HFF-Myc (cell line): Measurements from ENCODE around the gene NBPF3.

Experiments
- DNase-seq: peaks from one replicate; pipeline ENCODE4 v3.0.0-alpha.2; 2011; ENCODE audit warnings: low read depth; ENCODE audit errors: extremely low read depth
- H3K4me3 ChIP-seq: replicated peaks from 2 replicates; pipeline ENCODE4 v1.5.1; 2011; ENCODE audit warnings: low read depth, mild to moderate bottlenecking, control low read depth, low read length
- TF ChIP-seq, protein P1 (sequence below): IDR thresholded peaks from 2 replicates; pipeline ENCODE4 v1.5.1; 2012; ENCODE audit warnings: mild to moderate bottlenecking, low read depth, low read length, control low read depth; ENCODE audit errors: missing control alignments

NBPF3 gene

DNA sequence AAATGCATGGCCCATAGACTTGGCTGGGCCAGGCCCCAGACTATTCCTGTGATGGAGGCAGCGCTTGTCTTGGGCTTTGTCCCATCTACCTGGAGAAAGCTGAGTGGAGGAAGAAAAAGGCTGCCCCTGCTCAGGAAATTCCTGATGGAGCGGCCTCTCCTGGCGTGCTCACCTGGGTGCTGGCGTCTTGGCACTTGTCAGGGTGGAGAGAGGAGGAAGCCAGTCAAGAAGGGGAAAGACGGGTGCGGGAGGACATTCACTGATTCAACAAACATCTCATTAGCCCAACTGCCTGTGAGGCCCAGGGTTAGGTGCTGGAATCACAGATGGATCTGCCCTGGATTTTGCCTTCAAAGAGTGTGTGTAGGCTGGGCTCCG, 85.4 kb downstream of the NBPF3 start:
- no peak overlapping the region for H3K4me3 ChIP-seq
- DNase-seq = no peak
- TF ChIP-seq, protein P1, sequence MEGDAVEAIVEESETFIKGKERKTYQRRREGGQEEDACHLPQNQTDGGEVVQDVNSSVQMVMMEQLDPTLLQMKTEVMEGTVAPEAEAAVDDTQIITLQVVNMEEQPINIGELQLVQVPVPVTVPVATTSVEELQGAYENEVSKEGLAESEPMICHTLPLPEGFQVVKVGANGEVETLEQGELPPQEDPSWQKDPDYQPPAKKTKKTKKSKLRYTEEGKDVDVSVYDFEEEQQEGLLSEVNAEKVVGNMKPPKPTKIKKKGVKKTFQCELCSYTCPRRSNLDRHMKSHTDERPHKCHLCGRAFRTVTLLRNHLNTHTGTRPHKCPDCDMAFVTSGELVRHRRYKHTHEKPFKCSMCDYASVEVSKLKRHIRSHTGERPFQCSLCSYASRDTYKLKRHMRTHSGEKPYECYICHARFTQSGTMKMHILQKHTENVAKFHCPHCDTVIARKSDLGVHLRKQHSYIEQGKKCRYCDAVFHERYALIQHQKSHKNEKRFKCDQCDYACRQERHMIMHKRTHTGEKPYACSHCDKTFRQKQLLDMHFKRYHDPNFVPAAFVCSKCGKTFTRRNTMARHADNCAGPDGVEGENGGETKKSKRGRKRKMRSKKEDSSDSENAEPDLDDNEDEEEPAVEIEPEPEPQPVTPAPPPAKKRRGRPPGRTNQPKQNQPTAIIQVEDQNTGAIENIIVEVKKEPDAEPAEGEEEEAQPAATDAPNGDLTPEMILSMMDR = no peak

DNA sequence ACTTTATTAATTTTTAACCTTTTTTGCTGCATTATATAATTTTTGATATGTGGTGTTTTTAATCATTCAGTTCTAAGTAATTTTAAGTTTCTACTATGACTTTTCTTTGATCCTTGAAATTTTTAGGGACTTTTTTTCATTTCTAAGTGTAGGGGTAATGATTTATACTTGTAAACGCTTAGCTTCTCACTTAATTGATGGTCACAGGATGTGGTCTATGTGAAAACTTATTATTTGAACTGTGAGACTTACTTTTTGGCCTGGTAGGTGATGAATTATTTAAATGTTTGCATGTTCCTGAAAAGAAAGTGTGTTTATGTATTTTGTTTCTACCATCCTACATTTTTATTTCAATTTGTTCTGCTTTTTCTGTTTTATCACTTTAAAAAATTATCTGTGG, 86.5 kb downstream of the NBPF3 start:
- TF ChIP-seq, protein P1 = no peak
- DNase-seq = no peak
- H3K4me3 ChIP-seq = no peak overlapping the region

DNA sequence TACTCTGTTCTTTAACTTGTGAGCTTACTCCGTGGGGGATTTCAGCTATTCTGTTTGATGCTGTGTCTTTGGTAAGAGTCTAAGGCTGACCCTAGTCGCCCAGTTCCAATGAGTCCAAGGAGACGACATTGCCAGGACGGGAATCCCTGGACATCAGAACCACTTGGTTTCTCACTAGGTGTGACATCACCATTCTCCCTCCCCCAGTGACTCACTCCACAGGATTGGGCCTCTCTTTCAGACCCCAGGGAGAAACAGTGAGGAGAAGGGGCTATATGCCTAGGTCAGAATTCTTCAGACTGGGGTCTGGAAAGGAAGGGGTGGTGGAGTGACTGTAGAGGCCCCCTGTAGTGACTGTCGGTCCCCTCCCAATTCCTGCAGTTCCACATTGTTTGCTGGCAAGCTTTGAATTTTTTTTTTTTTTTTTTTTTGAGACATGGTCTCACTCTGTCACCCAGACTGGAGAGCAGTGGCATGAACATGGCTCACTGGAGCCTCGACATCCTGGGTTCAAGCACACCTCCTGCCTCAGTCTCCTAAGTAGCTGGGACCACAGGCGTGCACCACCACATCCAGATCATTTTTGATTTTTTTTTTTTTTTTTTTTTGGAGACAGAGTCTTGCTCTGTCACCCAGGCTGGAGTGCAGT, 90.6 kb downstream of the NBPF3 start:
- no peak overlapping the region for H3K4me3 ChIP-seq
- DNase-seq = no peak
- TF ChIP-seq, protein P1 = no peak

DNA sequence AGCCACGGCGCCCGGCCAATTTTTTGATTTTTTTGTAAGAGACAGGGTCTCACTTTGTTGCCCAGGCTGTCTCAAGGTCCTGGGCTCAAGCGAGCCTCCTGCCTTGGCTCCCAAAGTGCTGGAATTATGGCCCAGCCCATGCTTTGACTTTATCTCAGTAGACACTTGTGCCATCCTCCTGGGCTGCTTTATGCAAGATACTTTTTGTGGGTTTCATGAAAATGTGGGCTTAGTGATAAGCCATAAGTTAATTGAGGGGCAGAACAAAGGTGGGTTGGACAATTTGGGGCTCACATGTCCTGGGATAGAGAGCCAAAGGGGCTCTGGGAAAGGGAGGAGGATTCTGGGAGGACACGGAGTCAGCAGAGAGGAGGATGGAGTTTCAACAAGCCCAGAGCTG, 91.3 kb downstream of the NBPF3 start:
- DNase-seq = no peak
- TF ChIP-seq, protein P1 = no peak
- no peak overlapping the region for H3K4me3 ChIP-seq

DNA sequence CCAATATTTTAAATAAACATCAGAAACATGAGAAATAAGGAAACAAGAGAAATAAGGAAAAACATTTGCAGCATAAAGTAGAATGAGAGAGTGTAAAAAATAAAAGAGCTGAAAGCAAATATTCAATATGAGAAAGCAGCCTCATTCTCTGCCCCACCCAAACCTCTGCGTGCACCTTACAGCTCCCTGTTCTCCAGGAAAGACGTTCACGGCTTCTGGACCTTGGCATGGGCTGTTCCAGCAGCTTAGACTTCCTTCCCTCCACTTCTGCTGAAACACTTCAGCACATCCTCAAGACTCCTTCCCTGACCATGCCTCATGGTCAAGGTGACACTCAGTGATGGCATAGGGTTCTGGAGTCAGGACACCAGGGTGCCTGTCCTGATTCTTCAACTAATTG, 92.6 kb downstream of the NBPF3 start:
- TF ChIP-seq, protein P1 = no peak
- H3K4me3 ChIP-seq = no peak overlapping the region
- DNase-seq = no peak

DNA sequence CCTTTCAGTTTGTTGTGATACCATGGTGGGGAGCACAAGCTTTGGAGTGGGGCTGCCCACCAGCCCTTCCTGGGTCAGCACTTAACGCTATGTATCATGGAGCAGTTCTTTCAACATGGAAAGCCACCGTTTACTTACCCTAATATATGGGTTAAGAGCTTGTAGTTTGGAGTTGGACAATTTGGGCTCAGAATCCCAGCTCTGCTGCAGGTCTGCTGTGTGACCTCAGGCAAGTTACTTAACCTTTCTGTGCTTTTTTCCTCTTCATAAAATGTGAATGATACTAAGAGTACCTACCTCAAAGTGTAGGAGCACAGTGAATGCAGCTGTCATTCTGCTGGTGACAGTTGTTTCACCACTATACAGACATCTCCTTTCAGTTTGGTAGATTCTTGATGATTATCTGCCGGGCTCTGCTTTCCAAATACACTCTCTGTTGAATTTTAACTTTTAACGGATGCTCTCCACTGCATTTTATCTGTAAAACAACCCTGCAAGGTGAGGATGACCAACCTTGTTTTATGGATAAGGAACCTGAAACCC, 93.1 kb downstream of the NBPF3 start:
- H3K4me3 ChIP-seq = no peak overlapping the region
- no peak for DNase-seq
- TF ChIP-seq, protein P1 = no peak

DNA sequence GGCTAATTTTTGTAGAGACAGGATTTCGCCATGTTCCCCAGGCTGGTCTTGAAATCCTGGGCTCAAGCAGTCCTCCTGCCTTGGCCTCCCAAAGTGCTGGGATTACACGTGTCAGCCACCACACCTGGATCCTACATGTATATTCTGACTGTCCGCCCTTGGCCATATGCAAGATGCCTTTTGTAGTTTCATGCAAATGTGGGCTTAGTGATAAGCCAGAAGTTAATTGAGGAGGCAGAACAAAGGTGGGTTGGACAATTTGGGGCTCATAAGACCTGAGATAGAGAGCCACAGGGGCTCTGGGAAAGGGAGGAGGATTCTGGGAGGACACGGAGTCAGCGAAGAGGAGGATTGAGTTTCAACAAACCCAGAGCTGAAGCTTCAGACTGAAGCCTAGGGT, 94.2 kb downstream of the NBPF3 start:
- TF ChIP-seq, protein P1 = no peak
- no peak for DNase-seq
- no peak overlapping the region for H3K4me3 ChIP-seq
